GM18499 (cell line): ENCODE measurements around the gene CSNK2A1.
"Not testable (repeated sequence)": the region's sequence is repeated elsewhere in the genome, so short reads cannot be mapped to it uniquely, and the experiment has no call there.

Experiments used
- ATAC-seq: cut with Tn5 transposase; IDR thresholded peaks from one replicate; pipeline ENCODE4 v1.9.1; 2021; ENCODE audit warnings: moderate number of reproducible peaks; ENCODE audit not compliant: insufficient read depth, unreplicated experiment

Gene CSNK2A1

DNA sequence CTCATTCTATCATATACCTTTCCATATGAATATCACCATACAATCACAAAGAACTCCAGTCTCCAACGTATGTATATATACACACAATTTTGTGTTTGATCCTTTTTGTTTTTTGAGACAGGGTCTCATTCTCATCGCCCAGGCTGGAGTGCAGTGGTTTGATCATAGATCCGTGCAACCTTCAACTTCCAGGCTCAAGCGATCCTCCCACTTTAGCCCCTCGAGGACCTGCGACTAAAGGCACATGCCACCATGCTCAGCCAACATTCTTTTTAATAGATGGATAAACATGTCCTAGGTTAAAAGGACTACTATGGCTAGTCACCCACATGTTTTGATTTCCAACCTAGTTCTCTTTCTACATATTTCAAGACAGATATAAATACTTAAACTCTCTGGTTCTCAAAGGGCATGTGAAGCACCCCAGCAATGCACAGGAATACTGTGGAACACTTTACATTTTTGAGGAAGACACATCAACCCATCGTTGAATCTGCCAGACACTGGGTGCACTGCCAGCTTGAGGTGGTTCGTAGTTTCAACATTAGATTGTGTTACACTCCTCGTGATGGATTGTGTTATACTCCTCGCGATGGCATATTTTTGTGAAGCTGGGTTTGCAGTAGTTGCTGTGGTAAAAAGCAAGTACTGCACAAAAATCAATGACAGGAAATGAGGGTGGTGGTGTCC lies 40.4 kb downstream of the CSNK2A1 start:
- no peak for ATAC-seq

DNA sequence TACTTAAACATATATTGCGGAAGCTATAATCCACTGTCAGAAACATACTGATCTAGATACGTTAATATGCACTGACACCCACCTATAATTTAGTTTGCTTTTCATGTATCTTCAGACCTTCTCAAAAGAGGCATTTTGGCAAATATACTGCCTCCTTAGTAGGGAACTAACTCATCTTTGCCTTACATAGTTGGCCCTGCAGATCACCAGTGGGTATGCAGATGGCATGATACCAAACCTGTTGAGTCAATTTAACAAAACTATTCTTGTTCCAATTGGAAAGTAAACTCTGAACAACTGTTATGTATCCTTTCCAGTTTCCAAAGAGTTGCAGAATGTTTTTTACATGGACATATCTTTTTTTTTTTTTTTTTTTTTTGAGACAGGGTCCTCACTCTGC lies 45.6 kb downstream of the CSNK2A1 start:
- no peak for ATAC-seq

DNA sequence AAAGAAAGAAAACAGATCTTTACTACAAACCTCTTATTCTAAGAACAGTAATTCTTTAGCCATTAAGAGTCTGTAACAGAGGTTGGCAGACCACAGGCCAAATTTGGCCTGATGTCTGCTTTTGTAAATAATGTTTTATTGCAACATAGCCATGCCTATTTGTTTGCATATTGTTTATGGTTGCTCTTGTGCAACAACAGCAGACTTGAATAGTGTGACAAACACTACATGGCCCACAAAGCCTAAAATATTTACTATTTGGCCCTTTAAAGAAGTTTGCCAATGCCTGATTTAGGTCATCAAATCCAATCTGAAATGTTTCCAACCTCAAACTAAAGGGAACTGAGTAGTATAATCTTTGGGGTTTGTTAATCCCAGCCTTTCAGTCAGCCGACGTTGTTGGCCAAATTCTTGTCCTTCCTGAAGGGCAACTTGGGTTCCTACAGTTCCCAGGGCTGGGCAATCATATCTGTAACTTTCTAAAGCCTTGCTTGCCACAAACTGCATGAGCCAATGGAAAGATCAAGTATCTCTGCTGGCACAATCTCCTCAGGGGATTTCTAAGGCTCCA lies 47.4 kb downstream of the CSNK2A1 start:
- ATAC-seq = no peak

DNA sequence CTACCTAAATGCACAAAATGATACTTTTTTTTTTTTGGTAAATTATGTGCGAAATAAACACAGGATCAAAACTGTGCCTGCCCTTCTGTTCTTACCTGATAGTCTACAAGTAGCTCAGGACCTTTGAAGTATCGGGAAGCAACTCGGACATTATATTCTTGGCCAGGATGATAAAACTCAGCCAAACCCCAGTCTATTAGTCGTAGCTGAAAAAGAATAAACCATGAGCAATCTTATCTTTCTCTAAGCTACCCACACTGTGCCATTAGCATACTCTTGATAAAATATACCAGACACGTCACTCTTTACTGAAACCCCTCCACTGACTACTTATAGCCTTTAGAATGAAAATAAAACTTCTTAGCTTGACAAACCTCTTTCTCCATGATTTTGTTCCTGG lies 51.4 kb downstream of the CSNK2A1 start:
- ATAC-seq = no peak

DNA sequence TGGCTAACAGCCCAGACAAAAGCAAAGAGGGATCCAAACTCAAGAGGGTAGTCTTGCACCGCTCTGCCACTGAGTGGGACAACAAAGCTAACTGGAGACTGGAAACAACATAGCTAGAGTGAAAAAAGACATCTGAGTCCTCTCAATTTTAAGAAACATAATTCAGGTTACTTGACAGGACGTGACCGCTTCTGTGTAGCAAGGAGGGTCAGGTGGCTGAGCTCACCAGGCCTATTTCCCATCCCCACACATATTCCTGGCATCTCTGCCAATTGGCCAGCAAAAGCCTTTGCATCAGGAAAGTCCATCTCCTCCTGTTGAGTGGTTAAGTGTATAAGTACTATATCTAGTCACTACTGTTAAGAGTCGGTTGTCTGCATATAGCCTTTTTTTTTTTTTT lies 55.9 kb downstream of the CSNK2A1 start:
- ATAC-seq = no peak

DNA sequence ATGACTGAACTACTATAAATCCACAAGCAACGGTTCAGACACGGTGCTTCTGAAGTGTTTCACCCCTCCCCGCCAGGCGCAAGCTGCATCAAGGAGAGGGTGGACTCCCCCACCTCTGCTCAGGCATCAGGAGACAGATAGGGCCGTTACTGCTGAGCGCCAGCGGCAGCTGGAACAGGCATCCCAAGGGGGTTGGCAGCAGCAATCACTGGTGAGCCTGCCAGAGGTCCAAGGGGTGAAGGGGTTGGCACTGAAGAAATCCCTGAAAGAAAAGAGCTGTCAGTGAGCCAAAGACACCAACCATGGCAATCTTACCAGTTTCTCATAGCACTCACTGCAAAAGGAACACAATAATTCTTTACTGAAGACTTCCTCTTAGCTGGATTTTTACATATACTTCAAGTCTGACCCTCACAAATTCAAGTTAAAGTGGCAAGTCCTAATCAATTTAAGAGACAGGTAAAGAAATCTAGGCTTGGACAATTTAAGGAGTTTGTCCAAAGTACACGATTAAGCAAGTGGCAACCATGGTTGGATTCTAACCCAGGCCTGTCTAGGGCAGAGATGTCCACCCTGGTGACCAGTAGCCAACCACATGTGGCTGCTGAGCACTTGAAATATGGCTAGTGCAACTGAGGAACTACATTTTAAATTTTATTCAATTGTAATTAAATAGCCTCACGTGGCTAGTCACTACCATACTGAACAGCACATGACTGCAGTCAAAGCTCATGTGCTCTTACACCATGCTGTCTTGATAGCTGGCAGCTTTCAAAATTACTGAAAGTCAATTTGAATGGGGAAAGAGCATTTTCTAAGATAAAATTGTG lies 59.6 kb downstream of the CSNK2A1 start:
- ATAC-seq = no peak

DNA sequence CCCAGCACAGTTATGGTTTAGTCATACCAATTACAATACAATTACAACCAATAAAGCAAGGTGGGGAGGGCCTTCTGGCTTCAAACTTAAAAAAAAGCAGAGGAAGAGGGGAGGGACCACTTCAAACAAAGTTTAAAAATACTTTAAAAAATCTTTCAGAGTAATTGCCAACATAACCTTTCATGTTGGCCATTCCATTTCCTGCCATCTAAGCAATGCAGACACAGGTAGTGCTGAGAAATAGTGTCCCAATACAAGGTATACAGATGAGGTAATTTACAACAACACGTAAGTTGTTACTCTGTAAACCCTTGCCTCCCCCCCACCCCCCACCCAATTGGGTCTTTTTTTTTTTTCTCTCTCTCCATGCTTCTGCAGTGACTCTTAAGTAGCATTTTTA lies 62.4 kb downstream of the CSNK2A1 start:
- ATAC-seq = no peak

DNA sequence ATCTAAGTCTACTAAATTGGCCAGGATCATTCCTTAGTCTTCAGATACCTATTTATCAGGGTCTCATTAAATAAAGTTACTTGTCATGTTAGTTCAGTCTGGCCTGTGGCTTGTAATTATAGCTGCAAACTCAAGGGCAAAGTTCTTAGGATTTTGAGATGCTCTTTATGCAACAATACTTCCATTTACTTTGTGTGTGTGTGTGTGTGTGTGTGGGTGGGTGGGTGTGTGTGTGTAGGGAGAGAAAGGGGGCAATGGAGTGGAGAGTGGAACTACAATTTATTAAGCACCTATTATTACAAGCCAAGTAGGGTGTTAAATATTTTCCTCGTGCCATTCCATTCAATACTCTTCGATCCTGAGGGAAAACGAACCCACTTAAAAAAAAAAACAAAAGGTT lies 63.5 kb downstream of the CSNK2A1 start:
- ATAC-seq = no peak

DNA sequence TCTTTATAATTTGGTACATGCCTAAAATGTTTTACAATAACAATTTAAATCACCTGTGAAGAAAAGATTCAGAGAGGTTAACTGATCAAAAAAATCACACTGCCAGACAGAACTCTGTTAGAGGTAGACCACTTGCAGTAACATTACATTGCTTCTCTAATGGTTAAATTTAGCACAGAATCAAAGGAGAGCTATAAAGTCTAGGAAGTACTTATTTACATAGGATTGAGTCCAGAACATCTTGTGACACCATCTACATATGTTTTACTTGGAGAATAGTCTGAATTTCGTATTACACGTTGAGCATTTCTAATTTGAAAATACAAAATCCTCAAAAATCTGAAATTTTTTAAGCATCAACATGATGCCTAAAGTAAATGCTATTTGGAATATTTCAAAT lies 64.1 kb downstream of the CSNK2A1 start:
- no peak for ATAC-seq

DNA sequence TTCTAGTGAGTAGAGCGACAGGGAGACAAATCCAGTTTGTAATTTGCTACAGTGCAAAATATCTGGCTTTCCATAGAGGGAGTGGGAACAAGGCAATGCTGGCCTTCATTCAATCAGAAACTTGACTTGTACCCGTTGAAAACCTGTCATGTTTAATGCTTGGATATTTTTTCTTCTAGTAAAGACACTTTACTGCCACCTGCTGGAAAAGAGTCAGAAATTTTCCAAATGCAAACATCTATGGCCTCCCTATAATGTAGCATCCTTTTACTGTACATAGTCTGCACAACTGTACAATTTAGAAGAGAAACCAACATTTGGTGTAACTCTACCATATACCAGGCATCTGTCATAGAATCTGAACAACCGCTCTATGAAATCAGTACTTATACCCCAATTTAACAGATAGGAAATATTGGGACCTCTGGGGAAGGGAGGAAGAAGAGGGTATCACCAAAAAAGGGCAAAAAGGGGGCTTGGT lies 64.6 kb downstream of the CSNK2A1 start:
- ATAC-seq = no peak

DNA sequence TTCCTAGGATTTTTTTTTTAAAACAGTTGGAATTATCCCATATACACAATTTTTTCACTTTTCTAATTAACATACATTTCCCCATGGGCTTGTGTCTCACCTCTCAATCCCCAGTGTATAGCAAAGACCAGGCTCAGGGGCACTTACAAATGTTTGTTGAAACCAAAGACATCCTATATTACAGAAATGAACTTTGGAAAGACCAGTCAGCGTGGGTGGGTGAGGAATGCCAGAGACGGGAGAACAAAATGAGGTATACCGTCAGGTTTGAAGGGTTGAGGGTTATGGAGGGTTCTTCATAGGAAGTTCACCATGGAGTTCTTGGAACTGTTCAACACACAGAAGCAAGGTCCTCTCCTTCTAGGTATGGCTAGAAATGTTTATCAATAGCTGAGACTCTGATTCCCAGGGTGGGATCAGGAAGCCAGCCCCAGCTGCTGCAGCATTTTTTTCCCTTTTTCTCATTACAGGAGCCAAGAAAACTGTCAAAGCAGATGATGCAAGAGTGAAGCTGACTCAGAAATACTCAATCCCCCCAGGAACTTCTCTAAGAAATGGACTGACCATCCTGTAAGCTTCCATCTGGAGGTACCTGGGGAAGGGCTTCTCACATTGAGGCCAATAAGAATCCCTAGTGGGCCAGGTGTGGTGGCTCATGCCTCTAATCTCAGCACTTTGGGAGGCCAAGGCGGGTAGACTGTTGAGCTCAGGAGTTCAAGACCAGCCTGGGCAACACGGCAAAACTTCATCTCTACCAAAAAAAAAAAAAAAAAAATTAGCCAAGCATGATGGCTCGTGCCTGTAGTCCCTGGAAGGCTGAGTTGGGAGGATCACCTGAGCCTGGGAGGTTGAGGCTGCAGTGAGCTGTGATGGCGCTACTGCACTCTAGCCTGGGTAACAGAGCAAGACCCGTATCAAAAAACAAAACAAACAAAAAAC lies 65.3 kb downstream of the CSNK2A1 start:
- no peak for ATAC-seq

DNA sequence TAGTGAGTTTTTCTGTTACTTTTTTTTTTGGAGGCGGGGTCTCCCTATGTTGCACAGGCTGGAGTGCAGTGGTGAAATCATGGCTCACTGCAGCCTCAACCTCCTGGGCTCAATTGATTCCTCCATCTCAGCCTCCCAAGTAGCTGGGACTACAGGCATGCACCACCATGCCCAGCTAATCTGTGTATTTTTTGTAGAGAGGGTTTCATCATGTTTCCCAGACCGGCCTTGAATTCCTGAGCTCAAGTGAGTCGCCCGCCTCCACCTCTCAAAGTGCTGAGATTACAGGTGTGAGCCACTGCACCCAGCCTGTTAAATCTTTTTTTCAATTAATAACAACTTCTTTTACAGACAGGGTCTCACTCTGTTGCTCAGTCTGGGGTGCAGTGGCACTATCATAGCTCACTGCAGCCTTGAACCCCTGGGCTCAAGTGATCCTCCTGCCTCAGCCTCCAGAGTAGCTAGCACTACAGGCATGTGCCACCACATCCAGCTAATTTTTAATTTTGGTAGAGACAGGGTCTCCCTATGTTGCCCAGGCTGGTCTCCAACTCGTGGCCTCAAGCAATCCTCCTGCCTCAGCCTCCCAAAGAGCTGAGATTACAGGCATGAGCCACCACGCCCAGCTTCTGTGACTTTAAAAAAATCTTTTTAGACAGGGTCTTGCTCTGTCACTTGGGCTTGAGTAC lies 66.9 kb downstream of the CSNK2A1 start:
- not testable (repeated sequence) for ATAC-seq

DNA sequence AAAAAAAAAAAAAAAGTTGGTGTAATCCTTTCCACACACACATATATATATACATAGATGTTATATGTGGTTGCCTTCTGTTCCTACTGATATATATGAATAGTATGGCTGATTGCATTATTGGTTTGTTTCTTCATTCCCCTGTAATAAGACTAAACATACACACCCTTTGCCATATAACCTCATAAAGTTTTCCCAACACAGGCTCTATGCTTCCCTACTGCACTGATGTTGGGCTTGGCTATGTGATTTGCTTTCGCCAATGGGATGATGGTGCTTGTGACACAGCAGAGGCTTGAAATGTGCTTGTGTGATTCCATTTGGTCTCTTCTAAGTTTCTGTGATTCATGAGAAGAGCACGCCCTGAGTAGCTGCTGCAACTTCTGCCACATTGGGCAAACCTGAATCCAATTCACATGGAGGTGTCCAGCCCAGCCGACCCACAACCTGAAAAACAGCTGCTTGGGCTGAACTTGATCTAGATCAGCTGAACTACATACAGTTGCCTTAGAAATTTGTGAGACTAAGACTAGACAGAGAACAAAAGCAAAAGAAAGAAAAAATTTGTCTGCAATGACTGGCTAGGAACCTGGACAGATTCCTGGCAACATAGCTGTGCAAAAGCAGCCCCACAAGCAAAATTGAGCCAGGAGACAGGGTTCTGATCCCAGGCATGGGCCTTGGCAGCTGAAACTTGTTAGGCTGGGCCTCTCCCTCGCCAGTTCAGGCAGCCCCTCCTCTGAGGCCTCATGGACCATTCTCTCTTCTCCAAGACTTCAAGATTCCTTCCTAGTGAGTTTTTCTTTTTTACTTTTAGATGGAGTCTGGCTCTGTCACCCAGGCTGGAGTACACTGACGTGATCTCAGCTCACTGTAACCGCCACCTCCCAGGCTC lies 67.9 kb downstream of the CSNK2A1 start:
- no peak for ATAC-seq

DNA sequence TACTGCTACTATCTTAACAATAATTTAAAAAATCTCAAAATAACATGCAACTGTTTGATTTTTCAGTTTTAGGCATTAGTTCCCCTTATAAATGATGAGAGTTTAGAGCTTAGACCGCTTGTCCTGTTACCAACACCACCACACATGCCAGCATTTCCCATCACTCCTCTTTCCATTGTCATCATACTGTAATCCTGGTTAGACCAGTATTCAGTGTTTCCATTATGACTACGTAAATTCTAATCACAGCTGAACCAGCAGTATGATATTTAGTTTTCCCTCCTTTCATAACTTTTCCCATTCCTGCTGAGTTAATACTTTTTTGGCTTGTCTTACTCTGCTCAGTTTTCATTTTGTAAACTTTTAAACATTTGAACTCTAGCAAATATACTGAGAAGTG lies 69.0 kb downstream of the CSNK2A1 start:
- ATAC-seq = no peak

DNA sequence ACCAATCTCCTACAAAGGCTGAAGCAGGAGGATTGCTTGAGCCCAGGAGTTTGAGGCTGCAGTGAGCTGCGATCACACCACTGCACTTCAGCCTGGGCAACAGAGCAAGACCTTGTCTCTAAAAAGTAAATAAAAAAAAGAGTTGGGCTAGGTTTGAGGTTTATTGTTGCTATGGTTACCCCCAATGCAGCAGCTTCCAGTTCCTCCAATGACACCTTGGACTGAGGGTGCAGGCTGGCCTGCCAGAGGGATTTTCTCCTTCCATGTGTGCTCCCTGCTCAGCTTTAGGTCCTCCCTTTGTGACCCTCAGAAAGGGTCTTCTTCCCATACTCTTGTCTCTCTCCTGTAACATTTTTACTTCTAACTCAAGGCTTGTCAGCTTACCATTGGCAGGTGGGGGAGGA lies 70.7 kb downstream of the CSNK2A1 start:
- no peak for ATAC-seq

DNA sequence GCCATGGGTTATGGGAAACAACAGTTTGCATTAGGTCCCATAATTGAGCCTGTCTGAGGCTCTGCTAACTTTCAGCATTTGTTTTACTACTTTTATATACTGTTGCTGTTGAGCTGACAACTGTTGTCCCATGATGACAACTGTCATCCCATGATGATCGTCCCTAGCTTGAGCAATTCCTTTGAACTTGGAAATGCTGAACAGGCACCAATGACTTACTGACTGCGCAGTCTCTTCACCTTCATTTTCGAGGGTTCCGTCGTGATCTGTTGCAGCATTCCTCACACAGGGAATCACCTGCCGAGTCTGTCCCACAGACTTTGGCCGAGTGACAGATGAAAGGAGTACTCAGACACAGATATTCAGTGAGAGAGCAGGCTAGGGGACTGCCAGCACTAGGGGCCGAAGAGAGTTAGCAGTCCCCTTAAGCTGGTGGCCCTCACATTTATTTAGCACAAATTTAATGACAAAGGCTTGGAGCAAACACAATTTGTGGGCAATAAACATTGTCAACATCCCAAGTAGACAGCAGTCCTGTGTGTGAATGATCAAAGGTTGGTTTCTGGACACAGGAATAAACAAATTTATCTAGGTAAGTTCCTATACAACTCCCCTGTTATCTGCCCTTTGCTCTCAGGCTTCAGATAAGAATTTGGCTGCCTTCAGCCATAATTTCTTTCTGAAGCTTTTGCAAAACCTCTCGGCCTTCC lies 71.3 kb downstream of the CSNK2A1 start:
- no peak for ATAC-seq

DNA sequence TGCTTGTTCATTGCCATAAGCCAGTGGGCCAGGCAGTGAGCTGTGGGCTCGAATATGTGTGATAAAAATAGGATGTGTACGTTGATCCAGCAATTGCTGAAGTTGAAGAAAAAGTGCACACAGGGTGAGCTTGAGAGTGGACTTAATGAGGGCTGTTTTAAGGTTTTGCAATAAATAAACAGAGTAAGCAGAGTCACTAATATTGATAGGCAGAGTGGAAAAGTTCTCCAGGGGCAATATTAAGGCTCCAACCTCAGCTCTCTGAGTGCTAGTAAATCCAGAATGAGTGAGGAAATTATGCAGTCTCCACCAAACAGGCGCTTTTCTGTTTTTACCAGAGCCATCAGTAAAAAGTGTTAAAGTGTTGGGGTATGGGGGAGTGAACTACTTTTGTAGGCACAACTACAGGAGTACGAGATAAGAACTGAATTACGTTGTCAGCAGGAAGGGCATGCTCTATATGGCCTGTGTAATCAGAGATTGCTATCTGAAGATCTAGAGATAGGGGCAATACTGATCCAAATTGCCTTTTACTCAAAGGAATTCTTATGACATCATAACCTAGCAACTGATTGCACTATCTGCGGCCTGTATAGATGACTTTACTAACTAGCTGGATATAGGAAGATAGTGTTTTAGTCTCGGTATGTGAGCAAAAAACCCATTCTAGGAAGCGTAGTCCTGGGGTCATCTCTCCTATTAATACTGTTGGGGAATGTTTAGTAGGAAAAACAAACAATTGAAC lies 73.7 kb downstream of the CSNK2A1 start:
- no peak for ATAC-seq

DNA sequence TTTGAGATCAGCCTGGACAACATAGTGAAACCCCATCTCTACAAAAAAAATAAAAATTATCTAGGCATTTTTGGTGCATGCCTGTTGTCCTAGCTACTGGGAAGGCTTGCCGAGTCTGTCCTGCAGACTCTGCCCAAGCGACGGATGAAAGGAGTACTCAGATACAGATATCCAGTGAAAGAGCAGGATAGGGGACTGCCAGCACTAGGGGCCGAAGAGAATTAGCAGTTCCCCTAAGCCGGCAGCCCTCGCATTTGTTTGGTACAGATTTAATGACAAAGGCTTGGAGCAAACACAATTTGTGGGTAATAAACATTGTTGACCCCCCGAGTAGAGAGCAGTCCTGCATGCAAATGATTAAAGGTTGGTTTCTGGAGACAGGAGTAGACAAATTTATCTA lies 75.8 kb downstream of the CSNK2A1 start:
- ATAC-seq = no peak
